H7 (cell line): Measurements from ENCODE around the gene MVP. TPM values are rescaled to one million over a fixed set of nuclear protein-coding genes. Genes with fewer than 3 reads are reported as not detected.
"Not testable (repeated sequence)": the region's sequence is repeated elsewhere in the genome, so short reads cannot be mapped to it uniquely, and the experiment has no call there.

Experiments used
- DNase-seq: peaks from one replicate; pipeline ENCODE4 v3.0.0; 2012
- H3K27me3 ChIP-seq: 2 replicates; pipeline ENCODE4 v1.6.0; 2011; ENCODE audit warnings: mild to moderate bottlenecking, low read length; ENCODE audit not compliant: control insufficient read depth, insufficient read depth
- H3K36me3 ChIP-seq: replicated peaks from 2 replicates; pipeline ENCODE4 v1.5.1; 2011; ENCODE audit warnings: low read length; ENCODE audit not compliant: control insufficient read depth, insufficient read depth
- H3K4me3 ChIP-seq: 2 replicates; pipeline ENCODE4 v1.5.1; 2011; ENCODE audit warnings: low read depth, mild to moderate bottlenecking, control low read depth, low read length, moderate library complexity; ENCODE audit not compliant: insufficient read depth
- total RNA-seq: library from RNA; depleted of rRNA; stranded (reverse); fragments of >200 nt; shearing (Covaris generic); gene quantifications from 2 replicates; pipeline ENCODE4 v1.2.3, GENCODE V29; 2014

Gene MVP
- total RNA-seq, 1 experiment from 2014 or later: 7.0 TPM

DNA sequence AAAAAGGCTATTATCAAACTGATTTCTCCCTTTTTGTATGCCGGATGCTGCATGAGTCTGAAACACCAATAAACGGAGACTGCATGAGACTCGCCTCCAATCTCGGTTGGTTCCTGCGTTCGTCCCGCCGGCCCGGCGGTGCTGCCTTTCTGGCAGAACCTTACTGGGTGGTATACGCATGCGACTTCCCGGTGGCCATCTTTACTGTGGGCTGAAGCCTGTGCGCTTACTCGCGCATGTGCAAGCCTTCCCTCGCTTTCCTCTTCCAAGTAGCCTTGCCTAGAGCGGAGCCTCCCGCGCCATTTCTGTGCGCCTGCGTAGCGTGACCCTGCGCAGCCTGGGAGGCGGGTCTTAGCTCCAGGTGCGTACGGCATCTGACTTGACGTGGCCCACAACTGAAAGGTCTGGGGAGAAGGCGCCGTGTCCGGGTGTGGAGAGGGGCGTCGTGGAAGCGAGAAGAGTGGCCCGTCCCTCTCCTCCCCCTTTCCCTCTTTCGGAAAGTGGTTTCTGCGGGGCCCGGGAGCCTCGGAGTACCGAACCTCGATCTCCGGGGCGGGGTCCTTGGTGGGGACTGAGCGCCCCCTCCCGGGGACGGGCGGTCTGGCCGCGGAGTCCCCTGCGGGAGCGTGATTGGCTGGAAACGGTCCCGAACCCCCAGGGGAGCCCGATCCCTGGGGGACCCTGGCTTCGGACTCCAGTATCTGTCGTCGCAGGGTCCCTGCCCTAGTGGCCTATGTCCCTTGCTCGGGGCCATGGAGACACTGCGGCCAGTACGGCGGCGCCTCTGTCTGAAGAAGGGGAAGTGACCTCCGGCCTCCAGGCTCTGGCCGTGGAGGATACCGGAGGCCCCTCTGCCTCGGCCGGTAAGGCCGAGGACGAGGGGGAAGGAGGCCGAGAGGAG, 4.2 kb upstream of the MVP start, which contains the start of gene PAGR1:
TSS of gene PAGR1 (plus strand) at position 360 of the 901 bp plus-strand sequence. CDS start at position 734, 374 bp downstream.
- Histone ChIP-seq H3K36me3 (peaks cover 15% of the 10 kb centered on the region), H3K27me3 (peaks cover 2% of the 10 kb centered on the region; the same call in 1 of the 2 replicates), H3K4me3 (peak within 1 kb of the TSS; percentile 82)
- DNase-seq: peak; percentile 98

- peak; percentile 89 for DNase-seq
- H3K36me3 ChIP-seq: peaks cover 15% of the 10 kb centered on the region
- peak overlapping the region; percentile 82 for H3K4me3 ChIP-seq
- peaks cover 2% of the 10 kb centered on the region; the same call in 1 of the 2 replicates for H3K27me3 ChIP-seq
These were observed 3.4 kb upstream of the MVP start for GRCh38 chr16:29816694-29817441.

- H3K4me3 ChIP-seq: no peak overlapping the region
- no peaks in the 10 kb centered on the region; the same call in 1 of the 2 replicates for H3K27me3 ChIP-seq
- H3K36me3 ChIP-seq: peaks cover 15% of the 10 kb centered on the region
- DNase-seq: no peak
These were observed 2.2 kb upstream of the MVP start for GRCh38 chr16:29818082-29818481.

GRCh38 chr16:29819506-29819905, 756 bp upstream of the MVP start:
- no peak for DNase-seq
- no peaks in the 10 kb centered on the region for H3K27me3 ChIP-seq
- no peak overlapping the region for H3K4me3 ChIP-seq
- peaks cover 15% of the 10 kb centered on the region for H3K36me3 ChIP-seq

- H3K36me3 ChIP-seq: peaks cover 15% of the 10 kb centered on the region
- no peak overlapping the region for H3K4me3 ChIP-seq
- no peaks in the 10 kb centered on the region for H3K27me3 ChIP-seq
- DNase-seq: no peak
These were observed 724 bp downstream of the MVP start for GRCh38 chr16:29820730-29821642.

- Histone ChIP-seq H3K27me3 (no peaks in the 10 kb centered on the region), H3K4me3 (no peak overlapping the region), H3K36me3 (peaks cover 15% of the 10 kb centered on the region)
- DNase-seq: no peak
These were observed 1.4 kb downstream of the MVP start for GRCh38 chr16:29821643-29822115.

DNA sequence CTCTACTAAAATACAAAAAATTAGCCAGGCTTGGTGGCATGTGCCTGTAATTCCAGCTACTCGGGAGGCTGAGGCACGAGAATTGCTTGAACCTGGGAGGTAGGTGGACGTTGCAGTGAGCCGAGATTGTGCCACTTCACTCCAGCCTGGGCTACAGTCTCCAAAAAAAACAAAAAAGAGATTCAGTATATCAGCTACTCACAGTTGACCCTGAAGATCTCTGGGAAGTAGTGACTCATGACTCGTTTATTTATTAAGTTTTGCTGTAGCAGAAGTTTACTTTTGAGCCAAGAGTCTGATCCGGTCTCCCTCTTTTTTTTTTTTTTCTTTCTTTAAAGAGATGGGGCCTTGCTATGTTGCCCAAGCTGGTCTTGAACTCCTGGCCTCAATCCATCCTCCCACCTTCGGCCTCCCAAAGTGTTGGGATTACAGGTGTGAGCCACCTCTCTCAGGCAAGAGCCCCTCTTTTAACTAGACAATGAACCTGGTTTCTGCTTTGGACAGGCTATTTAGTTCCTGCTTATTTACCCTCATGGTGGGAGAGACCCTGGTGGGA, 4.4 kb downstream of the MVP start:
- DNase-seq: no peak
- H3K4me3 ChIP-seq: no peak overlapping the region
- no peaks in the 10 kb centered on the region for H3K27me3 ChIP-seq
- peaks cover 5% of the 10 kb centered on the region for H3K36me3 ChIP-seq

DNA sequence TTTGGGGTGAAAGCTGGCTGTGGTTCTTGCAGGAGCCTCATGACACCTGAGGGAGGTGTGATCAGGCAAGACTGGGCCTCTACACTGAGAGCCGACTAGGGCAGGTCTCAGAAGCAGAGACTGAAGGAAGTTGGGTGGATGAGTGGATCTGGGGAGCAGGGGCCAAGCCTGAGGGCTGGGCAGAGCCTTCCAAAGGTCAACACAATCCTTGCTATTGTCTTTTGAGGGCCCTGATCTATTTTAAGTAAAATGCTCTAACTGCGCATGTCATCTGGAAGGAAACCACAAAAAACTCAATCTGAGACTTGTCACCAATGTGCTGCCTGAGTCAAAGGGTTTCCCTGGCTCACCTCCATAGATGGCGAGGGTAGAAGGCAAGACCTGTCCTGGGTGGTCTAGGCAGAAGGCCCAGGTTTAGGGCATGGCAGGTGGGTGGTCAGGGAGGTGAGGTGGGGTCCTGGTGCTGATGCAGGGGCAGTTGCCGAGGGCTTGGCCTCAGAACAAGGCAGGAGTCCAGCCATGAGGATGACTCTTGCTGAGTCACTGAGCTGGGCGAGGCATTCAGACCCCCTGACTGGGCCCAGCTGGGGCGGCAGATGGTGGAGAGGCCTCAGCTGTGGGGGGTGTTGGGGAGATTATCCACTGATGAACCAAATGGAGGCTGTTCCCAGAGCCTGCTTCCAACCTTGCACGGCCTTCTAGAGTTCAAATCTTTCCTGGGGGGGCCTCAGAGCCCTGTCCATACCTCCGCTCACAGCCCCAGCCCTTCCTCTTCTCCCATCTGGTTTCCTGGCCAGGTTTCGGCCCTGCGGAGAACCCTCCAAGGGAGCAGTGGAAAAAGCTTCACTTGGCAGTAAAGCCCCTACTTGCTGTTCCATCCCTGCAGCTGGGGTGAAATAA, 5.1 kb downstream of the MVP start:
- Histone ChIP-seq H3K27me3 (no peaks in the 10 kb centered on the region), H3K4me3 (no peak overlapping the region), H3K36me3 (no peaks in the 10 kb centered on the region)
- no peak for DNase-seq

- Histone ChIP-seq H3K4me3 (no peak overlapping the region), H3K27me3 (no peaks in the 10 kb centered on the region), H3K36me3 (no peaks in the 10 kb centered on the region)
- DNase-seq: no peak
These were observed 6.1 kb downstream of the MVP start for GRCh38 chr16:29826342-29826695.

- H3K27me3 ChIP-seq: no peaks in the 10 kb centered on the region
- H3K4me3 ChIP-seq: no peak overlapping the region
- no peak for DNase-seq
- no peaks in the 10 kb centered on the region for H3K36me3 ChIP-seq
These were observed 10.5 kb downstream of the MVP start for GRCh38 chr16:29830774-29831173.

DNA sequence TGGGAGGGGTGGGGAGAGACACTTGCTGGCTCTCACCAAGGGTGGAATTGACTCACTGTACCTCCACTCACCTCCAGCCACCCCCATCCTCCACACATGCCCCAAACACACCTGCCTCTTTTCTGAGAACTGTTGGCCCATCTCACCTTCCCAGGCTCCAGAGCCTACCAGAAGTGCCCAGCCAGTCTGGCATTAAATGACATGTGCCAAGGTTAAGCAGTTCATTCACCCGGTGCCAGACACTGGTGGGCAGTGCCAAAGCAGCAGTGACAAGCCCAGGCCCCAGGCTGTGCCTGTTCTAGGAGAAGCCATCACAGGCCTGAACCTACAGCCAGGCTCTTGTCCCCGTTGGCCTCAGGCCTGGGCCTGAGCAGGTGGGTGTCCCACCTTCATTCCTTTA, 11.2 kb downstream of the MVP start:
- no peaks in the 10 kb centered on the region for H3K27me3 ChIP-seq
- H3K4me3 ChIP-seq: no peak overlapping the region
- no peak for DNase-seq
- no peaks in the 10 kb centered on the region for H3K36me3 ChIP-seq

DNA sequence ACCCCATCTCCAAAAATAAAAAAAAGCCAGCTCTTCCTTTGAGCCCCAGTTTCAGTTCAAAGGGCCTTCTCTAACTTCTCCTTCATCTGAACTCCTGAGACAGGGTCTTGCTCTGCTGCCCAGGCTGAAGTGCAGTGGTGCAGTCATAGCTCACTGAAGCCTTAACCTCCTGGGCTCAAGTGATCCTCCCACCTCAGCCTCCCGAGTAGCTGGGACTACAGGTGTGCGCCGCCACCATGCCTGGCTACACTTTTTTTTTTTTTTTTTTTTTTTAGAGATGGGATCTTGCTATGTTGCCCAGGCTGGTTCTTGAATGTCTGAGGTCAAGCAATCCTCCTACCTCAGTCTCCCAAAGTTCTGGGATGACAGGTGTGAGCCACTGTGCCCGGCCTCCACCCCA, 13.0 kb downstream of the MVP start:
- not testable (repeated sequence) for H3K4me3 ChIP-seq, H3K27me3 ChIP-seq, DNase-seq, H3K36me3 ChIP-seq

- Histone ChIP-seq H3K4me3 (no peak overlapping the region), H3K36me3 (no peaks in the 10 kb centered on the region), H3K27me3 (no peaks in the 10 kb centered on the region)
- DNase-seq: no peak
These were observed 13.8 kb downstream of the MVP start for GRCh38 chr16:29834079-29834478.
